Measurements from ENCODE around the gene NLRP8.

GRCh38 chr19:55940306-55940705, 7.3 kb upstream of the NLRP8 start:
- TF ChIP-seq POLR2A (IDR thresholded peaks at IDR 0.05) (no peak), CTCF (IDR thresholded peaks at IDR 0.05) (no peak)

Measured in vagina (tissue), 2 donors.